ENCODE results near the gene CARD14.
A peak's percentile ranks its signal among the peaks of the same experiment; 100 is the strongest.

The CARD14 gene

DNA sequence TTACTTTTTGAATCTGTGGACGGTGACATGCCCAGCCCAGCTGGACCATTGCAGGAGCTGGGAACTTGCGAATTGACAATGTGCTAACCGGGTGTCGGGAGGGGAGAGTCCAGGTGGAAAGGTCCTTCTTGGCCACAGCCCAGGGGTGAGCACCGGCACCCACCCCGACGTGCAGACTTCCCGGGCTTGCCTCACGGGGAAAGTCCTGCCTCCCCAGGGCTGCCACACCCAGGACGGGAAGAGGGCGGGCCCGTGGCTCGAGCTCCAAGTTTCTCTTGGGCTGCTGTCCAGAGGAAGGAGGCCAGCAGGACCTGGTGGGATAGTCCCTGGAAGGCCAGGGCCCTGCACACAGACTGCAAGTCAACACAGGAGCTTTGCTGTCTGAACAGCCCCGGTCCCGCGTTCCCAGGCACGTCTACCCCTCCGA lies 17.7 kb downstream of the CARD14 start:
- DNase-seq (ENCODE audit: low read depth) = peak; percentile 60
- TF ChIP-seq, protein P1, sequence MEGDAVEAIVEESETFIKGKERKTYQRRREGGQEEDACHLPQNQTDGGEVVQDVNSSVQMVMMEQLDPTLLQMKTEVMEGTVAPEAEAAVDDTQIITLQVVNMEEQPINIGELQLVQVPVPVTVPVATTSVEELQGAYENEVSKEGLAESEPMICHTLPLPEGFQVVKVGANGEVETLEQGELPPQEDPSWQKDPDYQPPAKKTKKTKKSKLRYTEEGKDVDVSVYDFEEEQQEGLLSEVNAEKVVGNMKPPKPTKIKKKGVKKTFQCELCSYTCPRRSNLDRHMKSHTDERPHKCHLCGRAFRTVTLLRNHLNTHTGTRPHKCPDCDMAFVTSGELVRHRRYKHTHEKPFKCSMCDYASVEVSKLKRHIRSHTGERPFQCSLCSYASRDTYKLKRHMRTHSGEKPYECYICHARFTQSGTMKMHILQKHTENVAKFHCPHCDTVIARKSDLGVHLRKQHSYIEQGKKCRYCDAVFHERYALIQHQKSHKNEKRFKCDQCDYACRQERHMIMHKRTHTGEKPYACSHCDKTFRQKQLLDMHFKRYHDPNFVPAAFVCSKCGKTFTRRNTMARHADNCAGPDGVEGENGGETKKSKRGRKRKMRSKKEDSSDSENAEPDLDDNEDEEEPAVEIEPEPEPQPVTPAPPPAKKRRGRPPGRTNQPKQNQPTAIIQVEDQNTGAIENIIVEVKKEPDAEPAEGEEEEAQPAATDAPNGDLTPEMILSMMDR (IDR thresholded peaks at IDR 0.05; ENCODE audit: control insufficient read depth, extremely low read depth, insufficient read depth) = no peak
- no peak overlapping the region for H3K4me3 ChIP-seq (ENCODE audit: low read depth, low read length)

DNA sequence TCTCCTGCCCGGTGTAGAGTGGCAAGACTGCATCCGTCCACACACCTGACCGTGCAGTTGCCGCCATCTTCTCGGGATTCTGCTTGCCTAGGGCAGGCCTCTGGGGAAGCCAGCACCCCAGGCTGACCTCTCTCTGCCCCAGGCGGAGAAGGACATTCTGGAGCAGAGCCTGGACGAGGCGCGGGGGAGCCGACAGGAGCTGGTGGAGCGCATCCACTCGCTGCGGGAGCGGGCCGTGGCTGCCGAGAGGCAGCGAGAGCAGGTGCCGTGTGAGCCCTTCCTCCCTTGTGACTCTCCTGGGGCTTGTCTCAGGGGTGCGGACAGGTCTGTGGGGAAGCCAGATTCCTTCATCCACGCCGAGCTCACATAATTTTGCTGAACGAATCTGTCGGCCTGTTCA lies 19.8 kb downstream of the CARD14 start:
- H3K4me3 ChIP-seq (ENCODE audit: low read depth, low read length) = no peak overlapping the region
- no peak for DNase-seq (ENCODE audit: low read depth)
- TF ChIP-seq, protein P1 (IDR thresholded peaks at IDR 0.05; ENCODE audit: control insufficient read depth, extremely low read depth, insufficient read depth) = no peak

DNA sequence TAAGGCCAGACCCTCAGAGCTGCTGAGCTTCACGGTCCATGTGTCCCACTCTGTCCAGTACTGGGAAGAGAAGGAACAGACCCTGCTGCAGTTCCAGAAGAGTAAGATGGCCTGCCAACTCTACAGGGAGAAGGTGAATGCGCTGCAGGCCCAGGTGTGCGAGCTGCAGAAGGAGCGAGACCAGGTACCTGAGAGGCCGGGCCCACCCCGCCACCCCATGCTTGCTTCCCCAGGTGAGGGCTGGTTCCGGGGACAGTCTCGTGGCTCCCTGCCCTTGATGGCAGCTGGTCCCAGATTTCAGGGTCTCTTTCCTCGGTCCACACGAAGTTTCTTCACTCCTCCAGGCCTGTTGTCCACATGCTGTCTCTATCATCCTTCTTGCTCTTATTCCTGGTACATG lies 20.9 kb downstream of the CARD14 start:
- TF ChIP-seq, protein P1 (IDR thresholded peaks at IDR 0.05; ENCODE audit: control insufficient read depth, extremely low read depth, insufficient read depth) = no peak
- DNase-seq (ENCODE audit: low read depth) = no peak
- H3K4me3 ChIP-seq (ENCODE audit: low read depth, low read length) = no peak overlapping the region

DNA sequence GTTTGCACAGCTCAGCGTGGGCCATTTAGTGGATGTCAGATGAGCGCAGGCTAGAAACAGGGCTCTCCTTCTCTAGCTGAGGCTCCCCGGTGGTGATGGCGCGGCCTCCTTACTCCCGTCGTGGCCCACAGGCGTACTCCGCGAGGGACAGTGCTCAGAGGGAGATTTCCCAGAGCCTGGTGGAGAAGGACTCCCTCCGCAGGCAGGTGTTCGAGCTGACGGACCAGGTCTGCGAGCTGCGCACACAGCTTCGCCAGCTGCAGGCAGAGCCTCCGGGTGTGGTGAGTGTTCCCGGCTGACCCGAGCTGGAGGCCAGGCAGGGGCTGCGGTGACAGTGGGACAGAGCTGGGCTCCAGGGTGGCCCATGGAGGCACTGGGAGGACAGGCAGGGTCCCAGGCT lies 21.4 kb downstream of the CARD14 start:
- DNase-seq (ENCODE audit: low read depth) = no peak
- H3K4me3 ChIP-seq (ENCODE audit: low read depth, low read length) = no peak overlapping the region
- TF ChIP-seq, protein P1 (IDR thresholded peaks at IDR 0.05; ENCODE audit: control insufficient read depth, extremely low read depth, insufficient read depth) = no peak

DNA sequence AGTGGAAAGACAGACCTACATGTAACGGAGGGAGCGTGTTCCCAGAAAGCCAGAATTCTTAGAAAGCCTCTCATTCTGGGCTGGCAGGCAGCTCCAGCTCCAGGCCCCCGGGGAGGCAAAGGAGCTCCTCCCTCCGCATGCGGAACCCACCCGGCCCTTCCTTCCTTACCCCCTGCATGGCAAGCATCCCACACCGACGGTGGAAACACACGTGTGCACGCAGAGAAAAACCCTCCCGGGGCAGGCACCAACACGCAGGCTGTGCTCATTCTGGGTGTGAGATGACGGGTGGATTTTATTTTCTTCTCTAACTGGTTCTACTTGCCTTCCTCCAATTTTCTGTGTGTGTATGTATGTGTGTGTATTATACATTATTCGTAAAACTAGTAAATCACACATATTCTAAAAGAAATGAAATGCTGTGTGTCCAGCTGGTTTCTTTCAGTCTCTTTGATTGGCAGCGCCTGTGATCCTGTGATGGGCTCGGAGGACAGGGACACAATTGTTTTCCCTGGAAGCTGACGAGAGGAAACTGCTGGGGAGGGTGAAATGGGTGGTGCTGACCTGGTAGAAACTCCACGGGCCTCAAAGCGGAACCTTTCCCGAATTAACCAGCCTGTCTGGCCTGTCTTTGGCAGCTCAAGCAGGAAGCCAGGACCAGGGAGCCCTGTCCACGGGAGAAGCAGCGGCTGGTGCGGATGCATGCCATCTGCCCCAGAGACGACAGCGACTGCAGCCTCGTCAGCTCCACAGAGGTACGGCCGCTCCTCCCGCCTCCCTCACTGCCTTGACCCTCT lies 22.2 kb downstream of the CARD14 start:
- no peak overlapping the region for H3K4me3 ChIP-seq (ENCODE audit: low read depth, low read length)
- peak; percentile 19 for DNase-seq (ENCODE audit: low read depth)
- TF ChIP-seq, protein P1 (IDR thresholded peaks at IDR 0.05; ENCODE audit: control insufficient read depth, extremely low read depth, insufficient read depth) = no peak

DNA sequence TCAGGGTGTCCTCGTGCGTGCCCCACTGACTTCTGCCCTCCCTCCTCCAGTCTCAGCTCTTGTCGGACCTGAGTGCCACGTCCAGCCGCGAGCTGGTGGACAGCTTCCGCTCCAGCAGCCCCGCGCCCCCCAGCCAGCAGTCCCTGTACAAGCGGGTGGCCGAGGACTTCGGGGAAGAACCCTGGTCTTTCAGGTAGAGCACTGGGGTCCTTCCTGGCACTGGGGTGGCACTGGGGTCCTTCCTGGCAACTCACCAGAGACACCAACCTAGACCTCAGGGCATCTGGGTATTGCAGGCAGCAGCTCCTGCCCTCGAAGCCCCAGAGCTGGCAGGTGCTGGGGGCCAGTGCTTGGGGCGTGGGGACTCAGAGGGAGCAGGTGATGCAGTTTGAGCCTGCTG lies 25.3 kb downstream of the CARD14 start:
- H3K4me3 ChIP-seq (ENCODE audit: low read depth, low read length) = no peak overlapping the region
- no peak for DNase-seq (ENCODE audit: low read depth)
- TF ChIP-seq, protein P1 (IDR thresholded peaks at IDR 0.05; ENCODE audit: control insufficient read depth, extremely low read depth, insufficient read depth) = no peak

All from LNCaP clone FGC (cell line).